GM12878 (cell line): Measurements from ENCODE around the gene SERPINE2.

ENCODE experiments used
- CHD4 ChIP-seq: fragments of 200-600 bp; sonication (generic); IDR thresholded peaks from 2 replicates; pipeline ENCODE4 v1.6.1; 2016; ENCODE audit warnings: mild to moderate bottlenecking
- POLR2A ChIP-seq: IDR thresholded peaks from 2 replicates; pipeline ENCODE4 v1.6.1; 2011; ENCODE audit warnings: low read depth, mild to moderate bottlenecking, low read length
- ZNF274 ChIP-seq: IDR thresholded peaks from one replicate; pipeline ENCODE4 v1.8.0; 2011; ENCODE audit not compliant: insufficient read length, insufficient read depth

DNA sequence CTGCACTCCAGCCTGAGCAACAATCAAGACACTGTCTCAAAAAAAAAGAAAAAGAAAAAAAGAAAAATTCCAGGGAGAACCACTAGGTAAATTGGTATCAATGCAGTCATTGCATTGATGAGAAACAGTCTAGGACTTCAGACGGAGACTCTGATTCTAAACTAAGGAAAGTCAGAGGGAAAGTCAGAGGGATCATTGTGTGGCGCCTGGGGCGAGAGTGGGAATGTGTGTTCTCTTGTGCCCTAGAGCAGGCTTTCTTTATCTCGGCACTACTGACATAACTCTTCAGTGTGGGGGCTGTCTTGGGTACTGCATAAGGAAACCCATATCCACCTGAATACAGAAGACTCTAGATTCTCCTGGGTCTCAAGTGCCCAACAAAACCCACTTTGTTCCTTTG is 24.8 kb downstream of the SERPINE2 start:
- TF ChIP-seq ZNF274: no peak
- TF ChIP-seq CHD4: no peak
- TF ChIP-seq POLR2A: no peak
